NB4 (cell line): ENCODE measurements around the gene BBS9.
"Not testable (repeated sequence)": the region's sequence is repeated elsewhere in the genome, so short reads cannot be mapped to it uniquely, and the experiment has no call there.

Source experiments
- DNase-seq: peaks from one replicate; pipeline ENCODE4 v3.0.0; 2010; ENCODE audit warnings: low read depth
- H3K4me3 ChIP-seq: one replicate; pipeline ENCODE4 v1.5.1; 2011; ENCODE audit warnings: mild to moderate bottlenecking, low read depth, low read length, moderate library complexity
- MYC ChIP-seq: IDR thresholded peaks from 2 replicates; pipeline ENCODE4 v1.6.1; 2011; ENCODE audit warnings: low read depth, low read length
- POLR2A ChIP-seq: IDR thresholded peaks from 2 replicates; pipeline ENCODE4 v1.6.1; 2011; ENCODE audit warnings: mild to moderate bottlenecking; ENCODE audit not compliant: insufficient read length; ENCODE audit errors: extremely low read depth
- TF ChIP-seq, protein P1 (sequence below): IDR thresholded peaks from one replicate; pipeline ENCODE4 v1.5.1; 2012; ENCODE audit warnings: low read depth, low read length
- TF ChIP-seq, protein P2 (sequence below): IDR thresholded peaks from 2 replicates; pipeline ENCODE4 v1.6.1; 2011; ENCODE audit warnings: low read depth, low read length

The BBS9 gene

DNA sequence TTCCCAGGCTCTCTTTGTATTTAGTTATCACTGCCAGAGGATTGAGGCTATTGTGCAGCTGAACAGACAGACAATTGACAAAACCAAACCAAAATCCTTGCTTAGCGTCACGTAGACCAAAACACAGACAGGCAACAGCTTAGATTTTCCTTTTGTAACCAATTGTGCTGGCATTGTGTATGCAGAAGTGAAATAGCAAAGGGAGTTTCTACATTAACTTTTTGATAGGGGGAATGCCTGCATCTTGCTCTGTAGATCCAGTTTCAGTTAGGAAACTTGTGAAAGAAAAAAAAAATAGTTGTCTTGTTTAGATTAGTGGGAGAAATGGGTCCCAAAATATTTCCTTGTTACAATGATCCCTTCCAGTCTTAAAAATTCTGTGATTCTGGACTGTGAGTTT lies 333.8 kb downstream of the BBS9 start:
- no peak for DNase-seq
- TF ChIP-seq MYC (no peak), POLR2A (no peak)
- TF ChIP-seq, protein P1, sequence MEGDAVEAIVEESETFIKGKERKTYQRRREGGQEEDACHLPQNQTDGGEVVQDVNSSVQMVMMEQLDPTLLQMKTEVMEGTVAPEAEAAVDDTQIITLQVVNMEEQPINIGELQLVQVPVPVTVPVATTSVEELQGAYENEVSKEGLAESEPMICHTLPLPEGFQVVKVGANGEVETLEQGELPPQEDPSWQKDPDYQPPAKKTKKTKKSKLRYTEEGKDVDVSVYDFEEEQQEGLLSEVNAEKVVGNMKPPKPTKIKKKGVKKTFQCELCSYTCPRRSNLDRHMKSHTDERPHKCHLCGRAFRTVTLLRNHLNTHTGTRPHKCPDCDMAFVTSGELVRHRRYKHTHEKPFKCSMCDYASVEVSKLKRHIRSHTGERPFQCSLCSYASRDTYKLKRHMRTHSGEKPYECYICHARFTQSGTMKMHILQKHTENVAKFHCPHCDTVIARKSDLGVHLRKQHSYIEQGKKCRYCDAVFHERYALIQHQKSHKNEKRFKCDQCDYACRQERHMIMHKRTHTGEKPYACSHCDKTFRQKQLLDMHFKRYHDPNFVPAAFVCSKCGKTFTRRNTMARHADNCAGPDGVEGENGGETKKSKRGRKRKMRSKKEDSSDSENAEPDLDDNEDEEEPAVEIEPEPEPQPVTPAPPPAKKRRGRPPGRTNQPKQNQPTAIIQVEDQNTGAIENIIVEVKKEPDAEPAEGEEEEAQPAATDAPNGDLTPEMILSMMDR: no peak
- TF ChIP-seq, protein P2, sequence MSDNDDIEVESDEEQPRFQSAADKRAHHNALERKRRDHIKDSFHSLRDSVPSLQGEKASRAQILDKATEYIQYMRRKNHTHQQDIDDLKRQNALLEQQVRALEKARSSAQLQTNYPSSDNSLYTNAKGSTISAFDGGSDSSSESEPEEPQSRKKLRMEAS: no peak
- no peak overlapping the region for H3K4me3 ChIP-seq

DNA sequence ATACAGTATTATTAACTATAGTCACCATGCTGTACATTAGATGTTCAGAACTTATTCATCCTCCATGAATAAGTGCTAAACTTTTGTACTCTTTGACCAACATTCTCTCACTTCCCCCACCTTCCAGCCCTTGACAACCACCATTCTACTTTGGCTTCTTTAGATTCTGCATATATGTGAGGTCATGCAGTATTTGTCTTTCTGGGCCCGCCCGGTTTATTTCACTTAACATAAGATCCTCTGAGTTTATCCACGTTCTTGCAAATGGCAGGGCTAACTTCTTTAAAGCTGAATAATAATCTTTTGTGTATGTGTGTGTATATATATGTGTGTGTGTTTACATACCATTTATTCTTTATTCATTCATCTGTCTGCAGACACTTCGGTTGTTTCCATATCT lies 336.8 kb downstream of the BBS9 start:
- no peak overlapping the region for H3K4me3 ChIP-seq
- TF ChIP-seq, protein P1: no peak
- no peak for TF ChIP-seq MYC
- no peak for TF ChIP-seq POLR2A
- TF ChIP-seq, protein P2: no peak
- no peak for DNase-seq

DNA sequence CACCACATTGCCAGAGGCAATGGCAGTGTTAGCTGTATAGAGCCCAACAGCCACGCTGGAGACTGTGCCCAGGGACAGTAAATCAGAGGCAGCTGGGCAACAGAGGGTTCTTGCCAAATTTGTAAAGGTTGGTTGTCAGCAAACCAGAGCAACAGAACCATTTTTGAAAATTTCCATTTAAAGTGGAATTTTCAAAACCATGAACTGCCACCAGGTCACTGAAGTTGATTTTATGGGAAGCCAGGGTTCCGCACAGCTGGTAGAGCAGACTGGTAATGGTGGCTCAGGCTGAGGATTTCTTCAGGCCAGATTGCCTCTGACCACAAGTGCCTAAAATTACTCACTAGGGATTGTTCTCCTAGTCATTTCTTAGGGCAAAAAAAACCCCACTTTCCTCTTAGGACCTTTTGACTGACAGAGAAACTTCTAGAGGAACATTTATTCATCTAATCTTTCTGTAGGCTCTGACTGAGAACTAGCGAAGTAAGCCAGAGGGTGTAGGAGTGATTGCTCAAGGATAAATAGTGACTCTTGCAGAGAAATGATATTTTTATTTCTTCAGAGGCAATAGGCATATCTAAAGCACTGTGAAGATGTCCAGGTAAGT lies 342.4 kb downstream of the BBS9 start:
- no peak for DNase-seq
- H3K4me3 ChIP-seq: no peak overlapping the region
- TF ChIP-seq, protein P2: no peak
- TF ChIP-seq POLR2A (no peak), MYC (no peak)
- TF ChIP-seq, protein P1: no peak

DNA sequence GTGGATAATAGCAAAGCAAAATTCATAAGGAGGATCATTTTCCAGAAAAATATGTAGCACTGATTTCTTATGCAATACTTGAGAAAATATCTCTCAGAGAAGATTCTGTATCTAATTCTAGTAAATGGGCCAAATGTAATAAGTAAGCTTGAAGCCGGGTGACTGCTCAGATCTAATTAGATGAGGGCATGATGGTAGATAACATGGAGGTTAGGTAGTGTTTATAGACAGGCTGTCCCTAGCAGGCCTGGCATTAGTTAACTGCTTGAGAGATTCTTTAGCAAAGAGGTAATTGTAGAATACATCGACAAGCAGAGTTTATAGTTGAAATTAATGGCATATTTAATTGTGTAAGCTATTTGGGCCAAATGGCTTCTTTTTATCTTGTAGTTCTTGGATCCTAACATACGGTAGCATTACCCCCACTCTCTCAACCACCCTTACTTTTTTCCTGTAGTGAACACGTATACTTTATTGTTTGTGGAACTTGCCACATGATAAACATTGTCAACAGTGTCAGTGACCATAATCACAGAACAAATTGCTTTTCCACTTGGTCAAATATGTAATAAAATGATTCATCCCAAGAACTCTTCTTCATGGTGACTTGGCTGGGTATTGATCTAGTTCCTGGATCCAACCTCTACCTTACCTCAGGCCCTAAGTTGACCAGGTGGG lies 343.1 kb downstream of the BBS9 start:
- no peak for DNase-seq

DNA sequence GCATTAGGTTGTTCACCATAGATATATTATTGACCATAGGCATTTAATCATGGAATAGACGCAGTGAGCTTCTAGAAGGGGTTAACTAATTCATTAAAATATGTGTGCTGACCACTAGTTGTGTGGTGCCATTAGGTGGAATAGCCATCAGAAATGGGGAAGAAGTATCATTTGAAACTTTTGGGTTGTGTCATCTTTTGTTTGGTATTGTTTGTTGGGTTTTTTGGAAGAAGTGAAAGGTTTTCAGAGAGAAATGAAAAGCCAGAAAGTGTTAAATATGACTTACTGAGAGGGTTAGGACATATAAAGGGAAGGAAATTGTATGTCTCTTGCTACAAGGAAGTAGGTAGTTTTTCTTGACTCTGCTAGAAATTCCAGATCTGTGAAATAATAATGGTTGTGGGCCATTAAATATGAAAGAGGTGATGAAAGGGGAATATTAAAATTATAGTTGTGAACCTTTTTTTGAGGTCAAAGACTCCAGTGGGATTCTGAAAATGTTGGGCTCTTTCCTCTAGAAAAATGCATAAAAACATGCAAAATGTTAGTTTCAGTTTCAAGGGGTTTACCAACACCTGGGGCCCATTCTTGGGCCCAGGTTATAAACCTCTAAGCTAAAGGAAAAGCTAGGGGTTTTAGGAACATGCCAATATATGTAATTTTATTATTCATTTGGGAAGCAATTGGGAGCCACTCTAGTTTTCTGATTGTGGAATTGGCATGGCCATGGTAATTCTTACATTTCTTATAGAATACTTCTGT lies 348.5 kb downstream of the BBS9 start:
- no peak for DNase-seq
- no peak overlapping the region for H3K4me3 ChIP-seq
- TF ChIP-seq, protein P1: no peak
- TF ChIP-seq MYC: no peak
- TF ChIP-seq POLR2A: no peak
- TF ChIP-seq, protein P2: no peak

More for the DNA sequence above, 343.1 kb downstream of the BBS9 start:
- TF ChIP-seq POLR2A (no peak), MYC (no peak)
- TF ChIP-seq, protein P1: no peak
- TF ChIP-seq, protein P2: no peak
- H3K4me3 ChIP-seq: no peak overlapping the region

DNA sequence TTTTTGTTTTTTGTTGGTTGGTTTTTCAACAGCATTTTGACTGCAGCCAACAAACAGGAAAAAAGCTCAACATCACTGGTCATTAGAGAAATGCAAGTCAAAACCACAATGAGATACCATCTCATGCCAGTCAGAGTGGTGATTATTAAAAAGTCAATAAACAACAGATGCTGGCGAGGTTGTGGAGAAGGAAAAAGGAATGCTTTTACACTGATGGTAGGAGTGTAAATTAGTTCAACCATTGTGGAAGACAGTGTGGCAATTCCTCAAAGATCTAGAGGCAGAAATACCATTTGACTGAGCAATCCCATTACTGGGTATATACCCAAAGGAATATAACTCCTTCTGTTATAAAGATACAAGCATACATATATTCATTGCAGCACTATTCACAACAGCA lies 355.1 kb downstream of the BBS9 start:
- H3K4me3 ChIP-seq, DNase-seq: not testable (repeated sequence)
